A549 (cell line): ENCODE measurements around the gene CPNE7.

Source experiments
- BHLHE40 ChIP-seq: IDR thresholded peaks from 2 replicates; pipeline ENCODE4 v1.6.1; 2012; ENCODE audit warnings: low read depth, low read length, inconsistent platforms
- CEBPB ChIP-seq, 2 experiments: fragments of >200 bp in 1 of 2; sonication (Bioruptor Twin) in 1 of 2; formaldehyde crosslinking in 1 of 2; IDR thresholded peaks; 2 replicates each; pipeline ENCODE4 v1.6.1; 2012 to 2016
- CHD2 ChIP-seq: fragments of 150-350 bp; IDR thresholded peaks from 2 replicates; pipeline ENCODE4 v1.6.1; 2014; ENCODE audit warnings: low read length; ENCODE audit not compliant: partially characterized antibody
- JUN ChIP-seq, 2 experiments: fragments of >200 bp; sonication (Bioruptor Twin); formaldehyde crosslinking; IDR thresholded peaks; 2 replicates in 1 of 2; 3 replicates in 1 of 2; pipeline ENCODE4 v1.6.1; 2016 to 2017
- KDM1A ChIP-seq: fragments of 200-600 bp; sonication (generic); IDR thresholded peaks from 2 replicates; pipeline ENCODE4 v1.6.1; 2016; ENCODE audit warnings: low read depth, mild to moderate bottlenecking
- MAZ ChIP-seq: fragments of 150-350 bp; IDR thresholded peaks from 2 replicates; pipeline ENCODE4 v1.6.1; 2014; ENCODE audit warnings: antibody characterized with exemption, low read depth, low read length, borderline replicate concordance
- PHF8 ChIP-seq: fragments of 200-600 bp; sonication (generic); IDR thresholded peaks from 2 replicates; pipeline ENCODE4 v1.6.1; 2016; ENCODE audit warnings: low read depth, mild to moderate bottlenecking, antibody characterized with exemption, moderate library complexity, borderline replicate concordance
- POLR2A ChIP-seq: IDR thresholded peaks from 2 replicates; pipeline ENCODE4 v1.6.1; 2012; ENCODE audit warnings: mild to moderate bottlenecking, low read length
- TF ChIP-seq, protein P1 (sequence below): fragments of >200 bp; sonication (Bioruptor Twin); formaldehyde crosslinking; IDR thresholded peaks from 3 replicates; pipeline ENCODE4 v1.5.1; 2016
- TF ChIP-seq, protein P2 (sequence below): IDR thresholded peaks from 2 replicates; pipeline ENCODE4 v1.6.1; 2012
- TF ChIP-seq, protein P3 (sequence below): fragments of 250-450 bp; sonication (Bioruptor Pico); IDR thresholded peaks from 2 replicates; pipeline ENCODE4 v1.5.0; 2021; ENCODE audit warnings: mild to moderate bottlenecking, moderate library complexity, borderline replicate concordance

DNA sequence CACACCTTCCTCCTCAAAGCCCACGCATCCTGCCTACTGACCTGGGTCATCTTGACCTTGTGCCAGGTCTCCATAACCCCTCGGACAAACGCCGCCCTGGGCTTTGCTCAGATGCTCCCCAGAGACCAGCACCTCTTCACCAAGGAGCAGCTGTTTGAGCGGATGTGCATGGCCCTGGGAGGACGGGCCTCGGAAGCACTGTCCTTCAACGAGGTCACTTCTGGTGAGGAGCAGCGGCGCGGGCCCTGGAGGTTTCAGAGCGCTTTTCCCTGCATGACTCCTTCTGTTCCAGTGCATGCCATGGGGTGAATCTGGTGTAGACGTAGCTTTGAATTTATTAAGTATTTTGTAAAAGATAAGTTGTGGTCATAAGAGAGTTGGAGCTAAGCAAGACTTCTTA is 22.6 kb upstream of the CPNE7 start:
- TF ChIP-seq BHLHE40 (no peak), POLR2A (no peak), PHF8 (no peak), CEBPB (IDR thresholded peaks at IDR 0.05) (no peak), JUN (IDR thresholded peaks at IDR 0.05) (no peak), KDM1A (no peak), CHD2 (no peak), MAZ (no peak)
- TF ChIP-seq, protein P1, sequence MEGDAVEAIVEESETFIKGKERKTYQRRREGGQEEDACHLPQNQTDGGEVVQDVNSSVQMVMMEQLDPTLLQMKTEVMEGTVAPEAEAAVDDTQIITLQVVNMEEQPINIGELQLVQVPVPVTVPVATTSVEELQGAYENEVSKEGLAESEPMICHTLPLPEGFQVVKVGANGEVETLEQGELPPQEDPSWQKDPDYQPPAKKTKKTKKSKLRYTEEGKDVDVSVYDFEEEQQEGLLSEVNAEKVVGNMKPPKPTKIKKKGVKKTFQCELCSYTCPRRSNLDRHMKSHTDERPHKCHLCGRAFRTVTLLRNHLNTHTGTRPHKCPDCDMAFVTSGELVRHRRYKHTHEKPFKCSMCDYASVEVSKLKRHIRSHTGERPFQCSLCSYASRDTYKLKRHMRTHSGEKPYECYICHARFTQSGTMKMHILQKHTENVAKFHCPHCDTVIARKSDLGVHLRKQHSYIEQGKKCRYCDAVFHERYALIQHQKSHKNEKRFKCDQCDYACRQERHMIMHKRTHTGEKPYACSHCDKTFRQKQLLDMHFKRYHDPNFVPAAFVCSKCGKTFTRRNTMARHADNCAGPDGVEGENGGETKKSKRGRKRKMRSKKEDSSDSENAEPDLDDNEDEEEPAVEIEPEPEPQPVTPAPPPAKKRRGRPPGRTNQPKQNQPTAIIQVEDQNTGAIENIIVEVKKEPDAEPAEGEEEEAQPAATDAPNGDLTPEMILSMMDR: no peak
- TF ChIP-seq, protein P2, sequence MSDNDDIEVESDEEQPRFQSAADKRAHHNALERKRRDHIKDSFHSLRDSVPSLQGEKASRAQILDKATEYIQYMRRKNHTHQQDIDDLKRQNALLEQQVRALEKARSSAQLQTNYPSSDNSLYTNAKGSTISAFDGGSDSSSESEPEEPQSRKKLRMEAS: no peak
- TF ChIP-seq, protein P3, sequence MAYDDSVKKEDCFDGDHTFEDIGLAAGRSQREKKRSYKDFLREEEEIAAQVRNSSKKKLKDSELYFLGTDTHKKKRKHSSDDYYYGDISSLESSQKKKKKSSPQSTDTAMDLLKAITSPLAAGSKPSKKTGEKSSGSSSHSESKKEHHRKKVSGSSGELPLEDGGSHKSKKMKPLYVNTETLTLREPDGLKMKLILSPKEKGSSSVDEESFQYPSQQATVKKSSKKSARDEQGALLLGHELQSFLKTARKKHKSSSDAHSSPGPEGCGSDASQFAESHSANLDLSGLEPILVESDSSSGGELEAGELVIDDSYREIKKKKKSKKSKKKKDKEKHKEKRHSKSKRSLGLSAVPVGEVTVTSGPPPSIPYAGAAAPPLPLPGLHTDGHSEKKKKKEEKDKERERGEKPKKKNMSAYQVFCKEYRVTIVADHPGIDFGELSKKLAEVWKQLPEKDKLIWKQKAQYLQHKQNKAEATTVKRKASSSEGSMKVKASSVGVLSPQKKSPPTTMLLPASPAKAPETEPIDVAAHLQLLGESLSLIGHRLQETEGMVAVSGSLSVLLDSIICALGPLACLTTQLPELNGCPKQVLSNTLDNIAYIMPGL (CRISPR knock-in tag): no peak
